ENCODE results near the gene ESF1.

ESF1 gene

GRCh38 chr20:13678944-13679343, 105.8 kb downstream of the ESF1 start:
- no peak for DNase-seq (ENCODE audit: low spot score)

- DNase-seq (ENCODE audit: low spot score): no peak
Measured at GRCh38 chr20:13677241-13677640, 107.5 kb downstream of the ESF1 start.

GRCh38 chr20:13676682-13677081, 108.0 kb downstream of the ESF1 start:
- no peak for DNase-seq (ENCODE audit: low spot score)

GRCh38 chr20:13672690-13673089, 112.0 kb downstream of the ESF1 start:
- no peak for DNase-seq (ENCODE audit: low spot score)

- DNase-seq (ENCODE audit: low spot score): peak; percentile 81
Measured at GRCh38 chr20:13671916-13672378, 112.8 kb downstream of the ESF1 start.

- DNase-seq (ENCODE audit: low spot score): no peak
Measured at GRCh38 chr20:13671512-13671911, 113.2 kb downstream of the ESF1 start.

- no peak for DNase-seq (ENCODE audit: low spot score)
Measured at GRCh38 chr20:13670160-13670559, 114.6 kb downstream of the ESF1 start.

GRCh38 chr20:13665709-13666395, 118.9 kb downstream of the ESF1 start:
- no peak for DNase-seq (ENCODE audit: low spot score)

Measured in AG08395 (cell line).